ENCODE results near the gene KCNIP3. TPM values are rescaled to one million over a fixed set of nuclear protein-coding genes. Genes with fewer than 3 reads are reported as not detected.

Gene KCNIP3
- total and polyA plus RNA-seq, 9 of the 15 experiments (the other 6 are each of a cell fraction or from before 2014, with no cell fraction given) = 0.04 TPM; not detected in 8

GRCh38 chr2:95308426-95308990 is 11.4 kb downstream of the KCNIP3 start:
- ATAC-seq (no peak), DNase-seq (ENCODE audit: extremely low read depth in 1 of 4, low spot score in 3 of 4) (no peak), FAIRE-seq (no peak)
- H3K9ac ChIP-seq (ENCODE audit: insufficient read depth in 1 of 2, low read depth in 2 of 2, low read length in 2 of 2) = no peak overlapping the region; a peak in 1 of 4 replicates
- ChIA-PET CTCF (ENCODE audit: low intra/inter-chr PET ratio) (no interaction called here), POLR2A (interaction anchor here (0.6 kb wide), 1 partner anchor 72 kb away, joined by 4 read pairs; no protein-coding TSS in a partner anchor)
- H4K20me1 ChIP-seq (replicated peaks; ENCODE audit: control insufficient read depth, insufficient read depth, low read length) = peaks cover 8% of the 10 kb centered on the region; the same call in 1 of the 2 replicates
- no peaks in the 10 kb centered on the region for H3K9me1 ChIP-seq (ENCODE audit: control insufficient read depth, insufficient read depth, low read length)
- no peaks in the 10 kb centered on the region for H3K9me3 ChIP-seq (replicated peaks; ENCODE audit: control insufficient read depth, insufficient read depth, low read depth, low read length)
- no peaks in the 10 kb centered on the region for H3K79me2 ChIP-seq (ENCODE audit: control insufficient read depth, insufficient read depth, low read length)
- no peak overlapping the region for H3K4me2 ChIP-seq (ENCODE audit: insufficient read depth, low read length)
- no peak overlapping the region for H2AFZ ChIP-seq (ENCODE audit: low read depth, low read length)
- H3K4me1 ChIP-seq (replicated peaks in 1 of 2; ENCODE audit: control insufficient read depth in 2 of 2, insufficient read depth in 2 of 2, low read length in 2 of 2) = no peaks in the 10 kb centered on the region
- WGBS (ENCODE audit: insufficient coverage, low coverage, missing lambda C conversion rate) = 2% methylated on average over 12 of the region's 12 CpGs
- no peaks in the 10 kb centered on the region for H3K36me3 ChIP-seq (ENCODE audit: control insufficient read depth, insufficient read depth, low read length)
- peaks cover 10 to 65% of the 10 kb centered on the region in 2 experiments for H3K27me3 ChIP-seq (ENCODE audit: control insufficient read depth in 2 of 2, insufficient read depth in 2 of 2, low read length in 2 of 2)
- no peak overlapping the region for H3K4me3 ChIP-seq
- intact Hi-C loops (cut with micrococcal nuclease) = no loop called here
- H3K27ac ChIP-seq (ENCODE audit: extremely low read depth, low read depth, low read length) = no peak overlapping the region
- BruUV-seq (replicated peaks) = no TSS peak
- in situ Hi-C loops (cut with MboI) = no loop called here
- TF ChIP-seq JUNB (CRISPR knock-in tag; conservative IDR thresholded peaks at IDR 0.05) (no peak), ZNF407 (IDR thresholded peaks at IDR 0.05; ENCODE audit: low read depth) (no peak), GABPA (tag; conservative IDR thresholded peaks at IDR 0.05; ENCODE audit: low read depth) (no peak), DLX4 (CRISPR knock-in tag; IDR thresholded peaks at IDR 0.05) (no peak), TCF15 (CRISPR knock-in tag; IDR thresholded peaks at IDR 0.05) (no peak), RAD51 (IDR thresholded peaks at IDR 0.05; ENCODE audit: borderline replicate concordance, low read depth) (no peak), NEUROD1 (IDR thresholded peaks at IDR 0.05; ENCODE audit: borderline replicate concordance, low read depth, low read length, partially characterized antibody) (no peak), MYC (IDR thresholded peaks at IDR 0.05; ENCODE audit: low read depth, low read length) (no peak), MYC (CRISPR knock-in tag; IDR thresholded peaks at IDR 0.05; ENCODE audit: borderline replicate concordance, low read depth) (no peak), HNRNPLL (IDR thresholded peaks at IDR 0.05; ENCODE audit: low read depth, low read length, poor library complexity, severe bottlenecking) (no peak), ZNF77 (CRISPR knock-in tag; IDR thresholded peaks at IDR 0.05) (no peak)
- TF ChIP-seq, protein P1, sequence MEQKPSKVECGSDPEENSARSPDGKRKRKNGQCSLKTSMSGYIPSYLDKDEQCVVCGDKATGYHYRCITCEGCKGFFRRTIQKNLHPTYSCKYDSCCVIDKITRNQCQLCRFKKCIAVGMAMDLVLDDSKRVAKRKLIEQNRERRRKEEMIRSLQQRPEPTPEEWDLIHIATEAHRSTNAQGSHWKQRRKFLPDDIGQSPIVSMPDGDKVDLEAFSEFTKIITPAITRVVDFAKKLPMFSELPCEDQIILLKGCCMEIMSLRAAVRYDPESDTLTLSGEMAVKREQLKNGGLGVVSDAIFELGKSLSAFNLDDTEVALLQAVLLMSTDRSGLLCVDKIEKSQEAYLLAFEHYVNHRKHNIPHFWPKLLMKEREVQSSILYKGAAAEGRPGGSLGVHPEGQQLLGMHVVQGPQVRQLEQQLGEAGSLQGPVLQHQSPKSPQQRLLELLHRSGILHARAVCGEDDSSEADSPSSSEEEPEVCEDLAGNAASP (IDR thresholded peaks at IDR 0.05) = no peak

Measured in K562 (cell line).